Thyroid gland (tissue), 4 donors: ENCODE measurements around the gene NFATC2. TPM values are rescaled to one million over a fixed set of nuclear protein-coding genes. Genes with fewer than 3 reads are reported as not detected.
A peak's percentile ranks its signal among the peaks of the same experiment; 100 is the strongest.

Experiments used
- DNase-seq, 2 donors: peaks; one replicate each; pipeline ENCODE4 v3.0.0-alpha.2; 2019
- H3K27ac ChIP-seq, 3 donors: fragments of 200-600 bp; sonication (generic); 1 replicate in 2 of 3; 2 replicates in 1 of 3; pipeline ENCODE4 v1.5.1; 2016 to 2019; ENCODE audit warnings: mild to moderate bottlenecking in 1 of 3, moderate library complexity in 1 of 3
- H3K27me3 ChIP-seq: fragments of 200-600 bp; sonication (generic); one replicate; pipeline ENCODE4 v1.5.1; 2019
- H3K36me3 ChIP-seq, 2 donors: fragments of 200-600 bp; sonication (generic); one replicate each; pipeline ENCODE4 v1.5.1; 2016 to 2019
- H3K4me1 ChIP-seq, 2 donors: fragments of 200-600 bp; sonication (generic); one replicate each; pipeline ENCODE4 v1.5.1; 2017 to 2019
- H3K4me3 ChIP-seq, 3 donors: fragments of 200-600 bp; sonication (generic); replicated peaks in 1 of 3; 1 replicate in 2 of 3; 2 replicates in 1 of 3; pipeline ENCODE4 v1.5.1; 2016; ENCODE audit warnings: mild to moderate bottlenecking in 1 of 3
- H3K9me3 ChIP-seq: fragments of 200-600 bp; sonication (generic); one replicate; pipeline ENCODE4 v1.5.1; 2017
- CTCF ChIP-seq, 6 experiments: fragments of 200-600 bp in 3 of 6; fragments of 450-650 bp in 3 of 6; sonication (generic) in 3 of 6; IDR thresholded peaks; one replicate each; pipeline ENCODE4 v1.5.1; 2016 to 2019; ENCODE audit warnings: antibody characterized with exemption in 6 of 6, mild to moderate bottlenecking in 2 of 6, inconsistent platforms in 1 of 6, moderate library complexity in 1 of 6
- POLR2A ChIP-seq, 2 donors: fragments of 450-650 bp; IDR thresholded peaks; one replicate each; pipeline ENCODE4 v1.6.1; 2017; ENCODE audit warnings: antibody characterized with exemption in 2 of 2, mild to moderate bottlenecking in 2 of 2, moderate library complexity in 1 of 2
- WGBS, 2 donors: methylation state at CpG; one replicate each; pipeline ENCODE4 v1.1.5; 2017; 5-methylcytosine and 5-hydroxymethylcytosine counted together
- intact Hi-C: fragments of 100-400 bp; cut with DNase I; formaldehyde crosslinking; loops from one replicate; pipeline ENCODE4 v1.15.1; 2023
- total RNA-seq, 4 donors: library from RNA; depleted of rRNA; stranded (reverse); fragments of >200 nt; gene quantifications; one replicate each; pipeline ENCODE4 v1.2.3, GENCODE V29; 2016

NFATC2 gene
- total RNA-seq, 4 donors from 2014 or later, result 7.5 to 12.6 (median 8.5) TPM

- H3K4me1 ChIP-seq, result peaks cover 0 to 21% of the 10 kb centered on the region in 2 donors
- no peaks in the 10 kb centered on the region for H3K36me3 ChIP-seq
- DNase-seq, result no peak
- H3K27me3 ChIP-seq, result no peaks in the 10 kb centered on the region
- H3K9me3 ChIP-seq, result no peaks in the 10 kb centered on the region
- intact Hi-C loops, result no loop called here
- 88 to 95% methylated on average over 10 of the region's 10 CpGs for WGBS, 2 donors
- no peak for TF ChIP-seq CTCF (IDR thresholded peaks at IDR 0.05)
- TF ChIP-seq POLR2A (IDR thresholded peaks at IDR 0.05), result no peak
- H3K27ac ChIP-seq, result no peak overlapping the region
- H3K4me3 ChIP-seq, result no peak overlapping the region
Measured at GRCh38 chr20:51398083-51398482, 144.4 kb downstream of the NFATC2 start.

GRCh38 chr20:51397137-51397536, 145.4 kb downstream of the NFATC2 start:
- Histone ChIP-seq H3K36me3 (no peaks in the 10 kb centered on the region), H3K27ac (no peak overlapping the region), H3K9me3 (no peaks in the 10 kb centered on the region), H3K4me3 (no peak overlapping the region), H3K4me1 (peaks cover 0 to 24% of the 10 kb centered on the region in 2 donors), H3K27me3 (no peaks in the 10 kb centered on the region)
- TF ChIP-seq POLR2A (IDR thresholded peaks at IDR 0.05) (no peak), CTCF (IDR thresholded peaks at IDR 0.05) (no peak)
- DNase-seq, result no peak
- intact Hi-C loops, result no loop called here
- WGBS, 2 donors, result 95 to 97% methylated on average over 6 of the region's 6 CpGs

GRCh38 chr20:51396365-51396909, 146.1 kb downstream of the NFATC2 start:
- TF ChIP-seq CTCF (IDR thresholded peaks at IDR 0.05) (no peak), POLR2A (IDR thresholded peaks at IDR 0.05) (no peak)
- Histone ChIP-seq H3K9me3 (no peaks in the 10 kb centered on the region), H3K27ac (no peak overlapping the region), H3K36me3 (no peaks in the 10 kb centered on the region), H3K27me3 (no peaks in the 10 kb centered on the region), H3K4me3 (no peak overlapping the region), H3K4me1 (peaks cover 0 to 24% of the 10 kb centered on the region in 2 donors)
- WGBS, 2 donors, result 65 to 67% methylated on average over 7 of the region's 7 CpGs
- intact Hi-C loops, result no loop called here
- DNase-seq, result no peak

GRCh38 chr20:51394706-51395105, 147.8 kb downstream of the NFATC2 start:
- WGBS, 2 donors, result 94 to 98% methylated on average over 6 of the region's 6 CpGs
- Histone ChIP-seq H3K27ac (peak overlapping the region in 1 of 3 donors; percentile 12), H3K9me3 (no peaks in the 10 kb centered on the region), H3K4me3 (no peak overlapping the region), H3K4me1 (peaks cover 16 to 40% of the 10 kb centered on the region in 2 donors), H3K36me3 (no peaks in the 10 kb centered on the region), H3K27me3 (no peaks in the 10 kb centered on the region)
- intact Hi-C loops, result no loop called here
- TF ChIP-seq POLR2A (IDR thresholded peaks at IDR 0.05), result no peak
- no peak for TF ChIP-seq CTCF (IDR thresholded peaks at IDR 0.05)
- DNase-seq, result no peak

- H3K9me3 ChIP-seq, result no peaks in the 10 kb centered on the region
- intact Hi-C loops, result no loop called here
- TF ChIP-seq CTCF (IDR thresholded peaks at IDR 0.05) (no peak), POLR2A (IDR thresholded peaks at IDR 0.05) (no peak)
- no peak for DNase-seq
- H3K36me3 ChIP-seq, result no peaks in the 10 kb centered on the region
- no peak overlapping the region for H3K4me3 ChIP-seq
- H3K4me1 ChIP-seq, result peaks cover 28 to 52% of the 10 kb centered on the region in 2 donors
- H3K27ac ChIP-seq, result peak overlapping the region; percentile 24 to 85 (median 34)
- no peaks in the 10 kb centered on the region for H3K27me3 ChIP-seq
- WGBS, 2 donors, result 47 to 50% methylated on average over 6 of the region's 6 CpGs
Measured at GRCh38 chr20:51393571-51393970, 148.9 kb downstream of the NFATC2 start.
